ENCODE measurements around the gene CKS1B.
A peak's percentile ranks its signal among the peaks of the same experiment; 100 is the strongest.

Gene CKS1B

GRCh38 chr1:155003227-155003765 is 28.8 kb downstream of the CKS1B start:
- DNase-seq: peak in 1 of 2 donors; percentile 48

DNA sequence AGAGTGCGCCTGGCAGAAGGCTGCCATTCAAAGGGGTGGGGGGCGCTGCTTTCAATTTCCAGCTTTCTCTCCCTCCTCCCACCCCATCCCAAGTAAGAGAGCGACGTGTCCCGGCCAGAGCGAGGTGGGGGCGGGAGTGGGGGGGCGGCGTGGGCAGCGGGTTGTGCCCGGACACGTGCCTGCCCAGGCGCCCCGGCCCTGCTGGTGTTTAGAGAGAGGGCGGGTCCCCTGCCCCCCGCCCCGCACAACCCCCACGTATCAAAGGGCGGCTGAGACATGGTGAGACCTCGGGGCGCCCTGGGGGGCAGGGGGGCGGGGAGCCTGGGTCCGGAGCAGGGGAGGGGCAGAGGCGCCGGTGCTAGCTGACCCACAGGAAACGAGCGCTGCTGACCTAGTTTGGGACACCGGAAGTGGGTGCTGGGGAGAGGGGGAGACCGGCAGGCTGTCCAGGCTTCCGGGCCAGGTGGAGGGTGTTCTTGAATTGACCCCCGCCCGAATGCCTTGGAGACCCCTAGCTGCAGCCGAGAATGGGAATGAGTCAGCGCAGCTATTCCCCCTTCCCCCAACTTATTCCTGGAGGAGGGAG is 29.4 kb downstream of the CKS1B start:
- DNase-seq: no peak

- no peak for DNase-seq
Observed at GRCh38 chr1:155004352-155005075, 30.0 kb downstream of the CKS1B start.

DNA sequence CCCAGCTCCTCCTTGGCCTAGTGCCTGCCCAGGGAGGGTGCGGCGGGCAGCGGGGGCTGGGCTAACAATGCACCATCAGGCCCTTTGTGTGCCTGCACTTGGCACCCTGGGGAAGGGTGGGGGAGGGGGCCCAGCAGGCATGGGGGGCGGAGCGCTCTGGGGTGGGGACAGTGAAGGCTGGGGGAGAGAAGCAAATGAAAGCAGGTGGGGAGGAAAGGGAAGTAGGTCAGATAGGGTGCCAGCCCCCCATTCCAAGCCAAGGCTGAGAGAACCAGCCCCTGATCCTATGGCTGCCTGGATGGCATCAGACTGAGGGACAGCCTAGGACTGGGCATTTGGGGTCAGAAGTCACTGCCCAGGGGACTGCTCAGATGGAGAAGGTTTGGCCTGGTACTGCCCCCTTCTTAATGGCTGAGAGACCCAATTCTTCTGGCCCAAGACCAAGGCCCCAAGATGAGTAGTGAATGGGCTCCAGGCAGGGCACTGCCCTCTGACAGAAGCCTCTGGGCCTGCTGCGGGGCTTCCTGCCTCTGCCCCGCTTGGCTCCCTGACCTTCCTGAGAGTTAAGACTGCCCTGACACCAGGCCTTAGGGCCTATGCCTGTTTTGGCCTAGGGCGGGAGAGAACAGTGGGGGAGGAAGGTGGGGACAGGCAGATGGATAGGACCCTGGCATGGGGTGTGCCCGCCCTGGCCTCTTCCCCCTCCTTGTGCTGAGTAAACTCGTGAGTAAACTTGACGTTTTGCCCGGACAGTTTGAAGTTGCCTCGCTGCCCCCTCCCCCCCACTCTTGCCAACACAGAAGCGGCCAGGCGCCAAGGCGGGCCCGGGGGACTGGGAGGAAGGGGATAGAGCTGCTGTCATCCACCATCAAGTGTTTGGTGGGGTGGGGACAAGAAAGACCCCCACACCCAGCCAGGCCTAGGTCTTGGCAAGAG is 30.9 kb downstream of the CKS1B start:
- no peak for DNase-seq

- peak in 1 of 2 donors; percentile 52 for DNase-seq
Observed at GRCh38 chr1:155006601-155007101, 32.2 kb downstream of the CKS1B start.

DNA sequence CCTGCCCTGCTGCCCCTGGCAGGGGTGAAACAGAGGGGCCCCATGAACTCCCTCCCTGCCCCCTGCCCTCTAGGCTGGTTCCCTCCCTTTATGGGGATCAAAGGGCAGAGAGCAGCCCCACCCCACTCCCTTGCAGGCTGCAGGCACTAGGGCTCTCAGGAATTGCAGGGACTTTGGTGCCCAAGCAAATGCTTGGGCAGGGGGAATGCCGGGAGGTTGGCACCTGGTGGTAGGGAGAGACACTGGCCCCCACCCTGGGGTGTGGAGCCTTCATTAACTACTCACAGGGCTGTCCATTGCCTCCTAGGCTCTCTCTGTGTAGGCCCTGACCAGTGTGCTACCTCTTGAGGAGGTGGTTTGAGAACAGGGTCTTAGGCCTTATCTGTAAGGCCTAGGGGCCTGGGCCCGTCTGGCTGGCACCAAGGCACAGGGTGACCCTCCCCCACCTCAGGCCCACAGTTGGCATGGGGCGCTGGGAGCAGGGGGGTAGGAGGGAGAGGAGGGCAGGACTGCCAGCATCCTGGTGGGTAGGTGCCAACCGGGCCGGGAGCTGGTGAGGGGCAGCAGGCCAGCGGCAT is 32.9 kb downstream of the CKS1B start:
- DNase-seq: no peak

- DNase-seq: peak; percentile 72 to 90
Observed at GRCh38 chr1:155008015-155008941, 33.8 kb downstream of the CKS1B start.

GRCh38 chr1:155009221-155009711 is 34.8 kb downstream of the CKS1B start:
- DNase-seq: peak; percentile 41 to 58

DNA sequence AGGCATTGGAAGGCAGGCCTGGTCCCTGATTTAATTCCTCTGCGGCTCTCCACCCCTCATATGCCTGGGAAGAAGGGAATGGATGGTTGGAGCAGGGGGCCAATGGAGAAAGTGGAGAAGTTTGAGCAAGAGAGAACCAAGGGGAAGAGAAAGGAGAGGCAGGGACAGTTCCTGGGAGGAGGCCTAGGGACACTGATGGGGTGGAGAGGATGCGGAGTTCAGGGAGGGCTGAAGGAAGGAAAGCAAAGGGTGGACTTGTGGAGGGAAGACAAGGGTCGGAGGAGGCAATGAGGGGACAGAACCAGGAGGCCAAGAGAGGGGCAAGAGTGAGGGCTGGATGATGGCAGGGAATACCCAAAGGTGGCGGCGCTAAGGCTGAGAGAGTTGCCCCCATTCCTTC is 35.3 kb downstream of the CKS1B start:
- no peak for DNase-seq

DNA sequence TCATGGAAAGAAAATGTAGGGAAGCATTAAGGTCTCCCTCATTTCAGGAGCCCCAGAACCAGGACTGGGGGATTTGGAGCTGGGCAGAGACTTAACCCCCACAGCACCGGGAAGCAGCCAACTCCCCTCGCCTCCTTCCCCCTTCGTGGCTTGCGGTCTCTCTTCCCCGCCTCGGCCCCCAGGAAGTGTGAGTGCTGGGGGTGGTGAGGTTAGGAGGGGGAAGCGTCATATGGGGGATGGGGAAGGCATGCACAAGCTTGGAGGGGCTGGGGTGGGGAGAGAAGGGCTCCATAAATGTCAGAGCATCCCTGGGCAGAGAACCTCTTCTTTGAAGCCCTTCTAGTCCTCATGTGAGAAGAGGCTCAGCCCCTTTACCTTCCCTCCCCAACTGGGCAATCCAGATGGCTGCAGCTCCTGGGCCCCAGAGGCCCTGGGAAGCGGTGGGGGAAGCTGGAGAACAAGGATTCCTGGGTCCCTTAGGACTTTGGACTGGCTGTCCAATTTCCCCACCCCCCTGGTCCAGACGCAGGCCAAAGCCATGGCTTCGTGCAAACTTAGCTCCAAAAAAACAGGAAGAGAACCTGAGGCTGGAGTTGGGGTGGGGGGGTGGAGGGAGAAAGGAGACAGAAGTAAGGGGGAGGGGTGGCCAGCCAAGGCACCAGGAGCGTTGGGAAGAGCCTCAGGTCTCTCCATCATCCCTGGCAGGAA is 35.9 kb downstream of the CKS1B start:
- DNase-seq: peak in 1 of 2 donors; percentile 57

GRCh38 chr1:155011004-155011416 is 36.5 kb downstream of the CKS1B start:
- no peak for DNase-seq

DNA sequence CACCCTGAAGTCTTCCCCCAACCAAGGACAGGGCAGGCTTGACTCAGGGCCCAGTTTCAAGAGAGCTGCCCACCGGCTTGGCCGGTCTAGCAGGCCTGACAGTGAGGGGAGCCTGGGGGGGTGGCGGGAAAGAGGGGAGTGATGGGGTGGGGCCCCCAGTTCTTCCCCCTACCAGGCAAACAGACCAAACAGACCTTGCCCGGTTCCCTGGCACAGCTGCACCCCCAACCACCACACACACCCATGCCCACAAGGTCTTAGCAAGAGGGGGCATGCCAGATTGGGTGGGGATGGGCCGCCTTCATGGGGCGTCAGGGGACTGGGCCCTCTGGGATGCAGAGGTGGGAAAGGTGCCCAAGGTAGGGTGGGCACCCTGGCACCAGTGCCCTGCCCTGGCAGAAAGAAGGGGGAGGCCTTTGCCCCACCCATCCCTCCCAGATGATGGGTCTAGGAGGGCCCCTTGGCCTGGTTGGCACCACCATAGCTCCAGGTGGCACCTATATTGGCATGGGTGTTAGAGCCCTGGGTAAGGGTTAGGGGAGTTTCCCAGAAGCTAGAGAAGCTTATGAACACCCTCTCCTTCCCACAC is 37.0 kb downstream of the CKS1B start:
- DNase-seq: no peak

DNA sequence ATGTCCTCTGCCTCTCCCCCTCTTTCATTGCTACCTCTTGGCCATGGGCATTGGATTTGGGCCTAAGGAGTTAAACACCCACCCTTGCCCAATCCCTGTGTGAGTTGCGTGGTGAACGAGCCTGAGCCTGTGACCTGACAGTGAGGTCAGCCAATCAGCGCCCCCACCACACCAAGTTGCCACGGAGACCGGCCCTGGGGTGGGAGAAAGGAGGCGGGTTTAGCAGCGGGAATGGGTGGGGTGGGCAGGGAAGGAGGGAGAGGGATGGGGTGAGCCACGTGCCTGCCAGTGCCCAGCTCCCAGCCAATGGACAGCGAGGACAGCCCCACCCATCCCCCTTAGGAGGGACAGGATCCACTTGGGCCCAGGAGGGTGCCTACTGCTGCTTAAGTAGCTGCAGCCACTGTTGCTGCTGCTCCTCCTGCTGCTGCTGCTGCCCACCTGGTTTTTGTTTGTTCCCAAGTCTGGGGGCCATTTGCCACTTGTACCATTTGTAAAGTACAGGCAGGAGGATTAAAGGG is 37.6 kb downstream of the CKS1B start:
- peak in 1 of 2 donors; percentile 58 for DNase-seq

DNA sequence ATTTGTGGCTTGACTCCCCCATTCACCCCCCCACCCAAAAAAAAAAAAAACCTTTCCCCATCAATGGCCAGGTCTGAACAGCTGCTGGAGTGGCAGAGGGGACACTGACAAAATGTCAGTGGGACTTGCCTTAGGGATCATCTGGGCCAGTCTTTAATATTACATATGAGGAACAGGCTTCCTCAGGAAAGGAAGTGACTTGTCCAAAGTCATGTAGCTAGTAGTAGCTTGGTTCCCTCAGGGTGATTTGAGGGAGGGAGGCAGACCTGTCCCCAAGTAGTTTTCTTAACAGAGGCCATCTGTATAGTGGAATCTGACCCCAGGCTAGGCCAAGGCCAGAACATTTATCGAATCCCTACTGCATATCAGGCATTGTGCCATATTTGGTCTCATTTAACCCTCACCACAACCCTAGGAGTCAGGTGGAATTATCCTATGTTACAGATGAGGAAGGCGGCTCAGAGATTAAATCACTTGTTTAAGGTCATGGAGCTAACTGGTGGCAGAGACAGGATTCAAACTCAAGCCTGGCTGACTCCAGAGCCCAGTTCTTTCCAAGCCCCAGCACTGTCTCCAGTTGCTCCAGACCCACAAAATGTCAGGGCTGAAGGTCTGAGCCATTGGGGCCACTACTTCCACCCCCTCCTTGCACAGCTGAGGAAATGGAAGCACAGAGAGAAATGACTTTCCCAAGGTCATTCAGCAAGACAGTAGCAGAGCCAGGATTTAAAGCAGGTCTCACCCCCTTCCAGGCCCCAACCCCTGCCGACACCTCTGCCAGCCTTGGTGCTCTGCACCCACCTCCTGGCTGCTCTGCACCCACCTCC is 38.5 kb downstream of the CKS1B start:
- no peak for DNase-seq

- no peak for DNase-seq
Observed at GRCh38 chr1:155013632-155014031, 39.2 kb downstream of the CKS1B start.

- DNase-seq: no peak
Observed at GRCh38 chr1:155014709-155015508, 40.4 kb downstream of the CKS1B start.

DNA sequence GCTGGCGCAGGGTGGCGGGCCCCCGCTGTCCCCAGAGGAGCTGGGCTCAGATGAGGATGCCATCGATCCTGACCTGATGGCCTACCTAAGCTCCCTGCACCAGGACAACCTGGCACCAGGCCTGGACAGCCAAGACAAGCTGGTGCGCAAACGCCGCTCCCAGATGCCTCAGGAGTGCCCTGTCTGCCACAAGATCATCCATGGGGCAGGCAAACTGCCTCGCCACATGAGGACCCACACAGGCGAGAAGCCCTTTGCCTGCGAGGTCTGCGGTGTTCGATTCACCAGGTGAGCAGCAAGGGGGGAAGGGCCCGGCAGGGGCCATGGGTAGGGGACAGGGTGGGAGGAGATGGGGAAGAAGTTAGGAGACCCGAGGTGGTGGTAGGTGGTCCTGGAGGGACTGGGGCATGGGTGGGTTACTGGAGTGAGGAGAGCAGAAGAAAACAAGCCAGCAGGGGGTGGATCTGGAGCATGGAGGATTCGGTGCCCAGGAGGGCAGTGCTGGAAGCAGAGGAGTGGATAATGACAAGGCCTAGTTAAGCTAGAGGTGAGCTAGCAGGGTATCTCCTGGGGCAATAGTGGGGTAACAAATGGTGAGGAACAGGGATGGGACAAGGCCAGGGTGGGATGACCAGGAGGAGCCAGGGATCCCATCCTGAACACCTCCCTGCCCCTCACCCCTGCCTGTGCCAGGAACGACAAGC is 41.2 kb downstream of the CKS1B start:
- DNase-seq: no peak
